Hepatocyte (in vitro differentiated cells): ENCODE data around the gene ZNF574. TPM values are rescaled to one million over a fixed set of nuclear protein-coding genes. Genes with fewer than 3 reads are reported as not detected.

Source experiments
- DNase-seq: peaks from one replicate; pipeline ENCODE4 v3.0.0-alpha.2; 2016; ENCODE audit warnings: low spot score
- H2AFZ ChIP-seq: fragments of 200-600 bp; sonication (generic); 2 replicates; pipeline ENCODE4 v1.6.0; 2016; ENCODE audit warnings: antibody characterized with exemption, mild to moderate bottlenecking
- H3K27ac ChIP-seq: fragments of 200-600 bp; sonication (generic); 2 replicates; pipeline ENCODE4 v1.5.1; 2016; ENCODE audit warnings: mild to moderate bottlenecking
- H3K27me3 ChIP-seq: fragments of 200-600 bp; sonication (generic); 2 replicates; pipeline ENCODE4 v1.6.1; 2016
- H3K36me3 ChIP-seq: fragments of 200-600 bp; sonication (generic); replicated peaks from 2 replicates; pipeline ENCODE4 v1.5.1; 2016; ENCODE audit warnings: low read depth; ENCODE audit not compliant: insufficient read depth
- H3K4me1 ChIP-seq: fragments of 200-600 bp; sonication (generic); 2 replicates; pipeline ENCODE4 v1.5.1; 2016; ENCODE audit warnings: mild to moderate bottlenecking, moderate library complexity; ENCODE audit not compliant: insufficient read depth
- H3K4me2 ChIP-seq: fragments of 200-600 bp; sonication (generic); 2 replicates; pipeline ENCODE4 v1.6.0; 2016
- H3K4me3 ChIP-seq: fragments of 200-600 bp; sonication (generic); 2 replicates; pipeline ENCODE4 v1.5.1; 2016; ENCODE audit warnings: mild to moderate bottlenecking
- H3K79me2 ChIP-seq: fragments of 200-600 bp; sonication (generic); 2 replicates; pipeline ENCODE4 v1.6.0; 2017; ENCODE audit warnings: mild to moderate bottlenecking
- H3K9me2 ChIP-seq: fragments of 200-600 bp; sonication (generic); replicated peaks from 2 replicates; pipeline ENCODE4 v1.6.0; 2017; ENCODE audit warnings: mild to moderate bottlenecking; ENCODE audit not compliant: insufficient read depth
- H3K9me3 ChIP-seq: fragments of 200-600 bp; sonication (generic); 2 replicates; pipeline ENCODE4 v1.5.1; 2016; ENCODE audit warnings: low read depth, mild to moderate bottlenecking
- H4K20me1 ChIP-seq: fragments of 200-600 bp; sonication (generic); 2 replicates; pipeline ENCODE4 v1.6.0; 2016; ENCODE audit warnings: mild to moderate bottlenecking; ENCODE audit not compliant: insufficient read depth, poor library complexity, severe bottlenecking
- EZH2 ChIP-seq: fragments of 200-600 bp; sonication (generic); IDR thresholded peaks from 2 replicates; pipeline ENCODE4 v1.6.1; 2016; ENCODE audit warnings: antibody characterized with exemption, mild to moderate bottlenecking, borderline replicate concordance
- EZH2phosphoT487 ChIP-seq: fragments of 200-600 bp; sonication (generic); IDR thresholded peaks from one replicate; pipeline ENCODE4 v1.6.1; 2018; ENCODE audit warnings: antibody characterized with exemption, mild to moderate bottlenecking, low read depth, moderate library complexity; ENCODE audit not compliant: unreplicated experiment, severe bottlenecking
- WGBS: methylation state at CpG from one replicate; pipeline ENCODE4 v1.1.6; 2016; ENCODE audit warnings: low lambda C conversion rate; ENCODE audit errors: missing lambda C conversion rate; 5-methylcytosine and 5-hydroxymethylcytosine counted together
- polyA plus RNA-seq: library from polyadenylated mRNA; unstranded; fragments of >200 nt; fragmentation: Nextera tagmentation; extraction: Ambion mirVana; gene quantifications from 2 replicates; pipeline ENCODE4 v1.2.1, GENCODE V29; 2016
- total RNA-seq: library from RNA; depleted of rRNA; stranded (reverse); fragments of >200 nt; gene quantifications from 2 replicates; pipeline ENCODE4 v1.2.3, GENCODE V29; 2014
- TF ChIP-seq, protein P1 (sequence below): fragments of 200-600 bp; sonication (generic); IDR thresholded peaks from 2 replicates; pipeline ENCODE4 v1.5.1; 2016; ENCODE audit warnings: antibody characterized with exemption, mild to moderate bottlenecking; ENCODE audit not compliant: poor library complexity

ZNF574 gene
- total and polyA plus RNA-seq, 2 experiments from 2014 or later = 10.7 to 13.6 TPM

DNA sequence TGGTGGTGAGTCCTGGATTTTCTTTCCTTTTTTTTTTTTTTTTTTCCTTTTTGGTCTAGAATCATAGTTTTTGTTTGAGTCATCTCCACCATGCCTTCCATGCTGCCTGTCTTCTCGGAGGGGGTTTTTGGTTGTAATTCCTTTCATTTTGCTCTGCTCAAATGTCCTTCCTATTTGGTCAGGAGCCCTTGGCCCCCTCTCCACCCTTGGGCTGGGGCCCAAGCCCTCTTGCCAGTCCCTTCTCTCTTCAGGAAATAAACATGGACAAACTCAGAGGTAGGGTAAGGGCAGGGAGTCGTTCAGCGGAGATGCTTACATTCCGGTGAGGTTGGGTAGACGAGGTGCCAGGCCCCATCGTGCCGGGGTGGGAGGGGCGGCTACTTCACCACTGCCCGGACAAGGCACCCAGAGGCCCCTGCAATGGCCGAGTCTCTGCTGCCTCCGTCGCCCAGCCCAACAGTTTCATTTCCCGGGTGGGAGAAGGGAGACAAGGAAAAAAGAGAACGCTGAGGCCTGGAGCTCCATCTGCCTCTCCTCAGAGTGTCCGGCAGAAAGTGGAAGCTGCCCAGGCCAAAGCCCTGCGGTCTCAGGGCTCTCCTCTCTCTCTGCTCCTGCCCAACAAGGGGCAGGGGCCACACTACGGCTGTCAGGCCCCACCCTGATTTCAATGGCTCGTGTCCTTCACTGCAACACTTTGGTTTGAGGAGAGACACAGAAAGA is 12.7 kb downstream of the ZNF574 start:
- DNase-seq = no peak
- Histone ChIP-seq H3K9me3 (no peaks in the 10 kb centered on the region), H3K27ac (no peak overlapping the region), H3K36me3 (no peaks in the 10 kb centered on the region), H3K4me1 (no peaks in the 10 kb centered on the region), H3K27me3 (no peaks in the 10 kb centered on the region), H2AFZ (no peak overlapping the region), H3K9me2 (no peaks in the 10 kb centered on the region), H3K79me2 (no peaks in the 10 kb centered on the region), H3K4me2 (no peak overlapping the region), H4K20me1 (no peaks in the 10 kb centered on the region), H3K4me3 (no peak overlapping the region)
- WGBS = 80% methylated on average over 18 of the region's 18 CpGs
- TF ChIP-seq, protein P1, sequence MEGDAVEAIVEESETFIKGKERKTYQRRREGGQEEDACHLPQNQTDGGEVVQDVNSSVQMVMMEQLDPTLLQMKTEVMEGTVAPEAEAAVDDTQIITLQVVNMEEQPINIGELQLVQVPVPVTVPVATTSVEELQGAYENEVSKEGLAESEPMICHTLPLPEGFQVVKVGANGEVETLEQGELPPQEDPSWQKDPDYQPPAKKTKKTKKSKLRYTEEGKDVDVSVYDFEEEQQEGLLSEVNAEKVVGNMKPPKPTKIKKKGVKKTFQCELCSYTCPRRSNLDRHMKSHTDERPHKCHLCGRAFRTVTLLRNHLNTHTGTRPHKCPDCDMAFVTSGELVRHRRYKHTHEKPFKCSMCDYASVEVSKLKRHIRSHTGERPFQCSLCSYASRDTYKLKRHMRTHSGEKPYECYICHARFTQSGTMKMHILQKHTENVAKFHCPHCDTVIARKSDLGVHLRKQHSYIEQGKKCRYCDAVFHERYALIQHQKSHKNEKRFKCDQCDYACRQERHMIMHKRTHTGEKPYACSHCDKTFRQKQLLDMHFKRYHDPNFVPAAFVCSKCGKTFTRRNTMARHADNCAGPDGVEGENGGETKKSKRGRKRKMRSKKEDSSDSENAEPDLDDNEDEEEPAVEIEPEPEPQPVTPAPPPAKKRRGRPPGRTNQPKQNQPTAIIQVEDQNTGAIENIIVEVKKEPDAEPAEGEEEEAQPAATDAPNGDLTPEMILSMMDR = no peak
- TF ChIP-seq EZH2 (no peak), EZH2phosphoT487 (no peak)

DNA sequence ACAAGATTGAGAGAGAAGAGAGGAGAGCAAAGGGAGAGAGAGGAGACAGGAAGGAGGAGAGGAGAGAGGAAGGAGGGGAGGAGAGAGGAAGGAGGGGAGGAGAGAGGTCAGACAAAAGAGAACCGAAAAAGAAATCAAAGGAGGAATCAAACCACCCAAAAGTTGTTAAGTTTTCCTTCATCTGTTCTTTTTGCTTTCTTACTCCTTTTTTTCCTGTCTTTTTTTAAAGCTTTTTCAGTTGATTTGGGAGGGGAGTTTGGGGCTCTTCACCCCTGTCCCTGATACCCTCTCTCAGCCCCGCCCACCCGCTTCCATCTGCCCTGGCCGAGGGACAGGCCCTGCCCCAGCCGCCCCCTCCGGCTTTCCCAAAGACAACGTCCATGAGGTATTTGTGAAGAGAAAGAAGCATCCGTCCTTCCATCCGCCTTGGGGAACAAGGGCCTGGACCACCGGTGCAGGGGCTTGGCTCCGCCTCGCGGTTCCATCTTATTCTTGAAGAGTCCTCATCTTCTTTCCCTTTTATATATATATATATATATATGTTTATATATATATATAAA is 13.3 kb downstream of the ZNF574 start:
- Histone ChIP-seq H3K4me1 (no peaks in the 10 kb centered on the region), H3K27me3 (no peaks in the 10 kb centered on the region), H3K4me3 (no peak overlapping the region), H3K9me2 (no peaks in the 10 kb centered on the region), H3K27ac (no peak overlapping the region), H3K36me3 (no peaks in the 10 kb centered on the region), H2AFZ (no peak overlapping the region), H3K4me2 (no peak overlapping the region), H3K79me2 (no peaks in the 10 kb centered on the region), H3K9me3 (no peaks in the 10 kb centered on the region), H4K20me1 (no peaks in the 10 kb centered on the region)
- WGBS = 85% methylated on average over 12 of the region's 13 CpGs
- DNase-seq = no peak
- no peak for TF ChIP-seq EZH2
- TF ChIP-seq EZH2phosphoT487 = no peak

DNA sequence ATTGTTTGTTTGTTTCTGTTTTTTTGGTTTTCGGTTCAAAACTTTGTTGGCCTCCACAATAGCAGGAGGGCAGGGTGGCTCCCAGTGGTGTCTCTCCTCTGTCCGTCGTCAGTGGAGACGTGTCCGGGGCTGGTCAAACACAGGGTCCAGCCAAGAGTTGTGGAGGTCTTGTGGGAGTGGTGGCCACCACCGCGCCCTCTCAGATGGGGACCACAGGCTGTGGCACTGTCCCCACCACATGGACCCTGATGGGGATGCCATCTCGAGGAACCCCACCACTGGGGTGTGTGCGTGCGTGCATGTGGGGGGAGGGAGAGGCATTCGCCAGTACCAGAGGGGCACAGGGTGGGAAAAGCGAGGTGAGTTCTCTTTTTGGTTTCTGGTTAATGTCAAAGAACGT is 13.8 kb downstream of the ZNF574 start:
- no peak for TF ChIP-seq EZH2
- TF ChIP-seq, protein P1 = no peak
- TF ChIP-seq EZH2phosphoT487 = no peak
- 92% methylated on average over 13 of the region's 13 CpGs for WGBS
- Histone ChIP-seq H3K27ac (no peak overlapping the region), H3K4me1 (no peaks in the 10 kb centered on the region), H3K27me3 (no peaks in the 10 kb centered on the region), H3K4me3 (no peak overlapping the region), H3K9me3 (no peaks in the 10 kb centered on the region), H4K20me1 (no peaks in the 10 kb centered on the region), H3K36me3 (no peaks in the 10 kb centered on the region), H3K79me2 (no peaks in the 10 kb centered on the region), H3K9me2 (no peaks in the 10 kb centered on the region), H3K4me2 (no peak overlapping the region), H2AFZ (no peak overlapping the region)
- no peak for DNase-seq

DNA sequence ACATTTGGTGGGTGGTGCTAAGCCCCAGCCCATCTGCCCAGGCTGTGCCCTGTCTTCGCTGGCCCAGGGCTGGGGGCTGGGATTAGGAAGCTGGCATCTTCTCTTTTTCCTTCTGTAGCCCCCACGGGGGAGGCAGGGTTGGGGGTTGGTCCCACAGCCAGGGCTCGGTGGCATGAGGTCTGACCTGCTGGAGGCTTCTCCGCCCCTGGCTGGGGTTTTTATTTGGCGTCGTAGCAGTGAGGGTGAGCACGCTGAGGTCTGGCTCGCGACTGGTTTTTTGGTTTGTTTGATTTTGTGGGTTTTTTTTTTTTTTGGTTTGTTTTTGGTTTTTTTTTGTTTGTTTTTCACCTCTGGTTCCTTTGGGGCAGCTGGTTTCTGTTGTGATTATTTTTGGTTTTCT is 14.7 kb downstream of the ZNF574 start:
- Histone ChIP-seq H3K4me2 (no peak overlapping the region), H3K27me3 (no peaks in the 10 kb centered on the region), H3K79me2 (no peaks in the 10 kb centered on the region), H2AFZ (no peak overlapping the region), H3K9me3 (no peaks in the 10 kb centered on the region), H3K4me3 (no peak overlapping the region), H3K9me2 (no peaks in the 10 kb centered on the region), H3K4me1 (no peaks in the 10 kb centered on the region), H3K27ac (no peak overlapping the region), H4K20me1 (no peaks in the 10 kb centered on the region), H3K36me3 (no peaks in the 10 kb centered on the region)
- no peak for DNase-seq
- no peak for TF ChIP-seq EZH2
- no peak for TF ChIP-seq EZH2phosphoT487
- TF ChIP-seq, protein P1 = no peak
- WGBS = 77% methylated on average over 9 of the region's 9 CpGs
